HL-60 (cell line): ENCODE measurements around the gene PRR12.

Experiments
- GABPA ChIP-seq: IDR thresholded peaks from 2 replicates; pipeline ENCODE4 v1.6.1; 2012; ENCODE audit warnings: low read depth
- POLR2AphosphoS5 ChIP-seq: IDR thresholded peaks from 2 replicates; pipeline ENCODE4 v1.6.1; 2012; ENCODE audit warnings: low read depth
- REST ChIP-seq: IDR thresholded peaks from 2 replicates; pipeline ENCODE4 v1.6.1; 2012; ENCODE audit warnings: low read depth; ENCODE audit not compliant: insufficient replicate concordance
- TF ChIP-seq, protein P1 (sequence below): IDR thresholded peaks from one replicate; pipeline ENCODE4 v1.5.1; 2011; ENCODE audit warnings: low read length, control low read depth, inconsistent platforms; ENCODE audit not compliant: insufficient read depth

GRCh38 chr19:49583239-49583638 lies 7.7 kb upstream of the PRR12 start:
- TF ChIP-seq, protein P1, sequence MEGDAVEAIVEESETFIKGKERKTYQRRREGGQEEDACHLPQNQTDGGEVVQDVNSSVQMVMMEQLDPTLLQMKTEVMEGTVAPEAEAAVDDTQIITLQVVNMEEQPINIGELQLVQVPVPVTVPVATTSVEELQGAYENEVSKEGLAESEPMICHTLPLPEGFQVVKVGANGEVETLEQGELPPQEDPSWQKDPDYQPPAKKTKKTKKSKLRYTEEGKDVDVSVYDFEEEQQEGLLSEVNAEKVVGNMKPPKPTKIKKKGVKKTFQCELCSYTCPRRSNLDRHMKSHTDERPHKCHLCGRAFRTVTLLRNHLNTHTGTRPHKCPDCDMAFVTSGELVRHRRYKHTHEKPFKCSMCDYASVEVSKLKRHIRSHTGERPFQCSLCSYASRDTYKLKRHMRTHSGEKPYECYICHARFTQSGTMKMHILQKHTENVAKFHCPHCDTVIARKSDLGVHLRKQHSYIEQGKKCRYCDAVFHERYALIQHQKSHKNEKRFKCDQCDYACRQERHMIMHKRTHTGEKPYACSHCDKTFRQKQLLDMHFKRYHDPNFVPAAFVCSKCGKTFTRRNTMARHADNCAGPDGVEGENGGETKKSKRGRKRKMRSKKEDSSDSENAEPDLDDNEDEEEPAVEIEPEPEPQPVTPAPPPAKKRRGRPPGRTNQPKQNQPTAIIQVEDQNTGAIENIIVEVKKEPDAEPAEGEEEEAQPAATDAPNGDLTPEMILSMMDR: no peak
- TF ChIP-seq POLR2AphosphoS5 (no peak), REST (no peak), GABPA (no peak)
